RPMI7951 (cell line): ENCODE data around the gene CNN3. TPM values are rescaled to one million over a fixed set of nuclear protein-coding genes. Genes with fewer than 3 reads are reported as not detected.

Experiments used
- DNase-seq: peaks from one replicate; pipeline ENCODE4 v3.0.0-alpha.2; 2012; ENCODE audit warnings: low read depth
- total RNA-seq: library from RNA; depleted of rRNA; stranded (reverse); fragments of >200 nt; shearing (Covaris generic); gene quantifications from 2 replicates; pipeline ENCODE4 v1.2.3, GENCODE V29; 2014; rRNA removed

Gene CNN3
- total RNA-seq, 1 experiment from 2014 or later: 321 TPM

GRCh38 chr1:94856004-94856403 is 70.9 kb downstream of the CNN3 start:
- no peak for DNase-seq

- no peak for DNase-seq
These were observed 71.6 kb downstream of the CNN3 start for GRCh38 chr1:94855307-94855700.

GRCh38 chr1:94854458-94855306 is 72.2 kb downstream of the CNN3 start:
- peak; percentile 93 for DNase-seq

GRCh38 chr1:94852788-94853187 is 74.1 kb downstream of the CNN3 start:
- DNase-seq: no peak

- no peak for DNase-seq
These were observed 75.3 kb downstream of the CNN3 start for GRCh38 chr1:94851571-94851970.

Other genes with a start within 250 kb of the CNN3 start
- 0.98 and 1.1 TPM in 2 replicates for gene SLC44A3, start 106.8 kb downstream of the CNN3 start, total RNA-seq
- 3.3 and 9.5 TPM in 2 replicates for gene ALG14, start 145.8 kb upstream of the CNN3 start, total RNA-seq
- 0.48 and 0.59 TPM in 2 replicates for gene TLCD4, start 190.2 kb upstream of the CNN3 start, total RNA-seq